Endothelial cell of umbilical vein (primary cell): Measurements from ENCODE around the gene BLACAT1. TPM values are rescaled to one million over a fixed set of nuclear protein-coding genes. Genes with fewer than 3 reads are reported as not detected.

Source experiments
- BruUV-seq: library from RNA; stranded (reverse); fragments of 400-500 nt; replicated peaks from 2 replicates; lab custom pipeline; 2021; lab: Mats Ljungman, UMichigan
- CTCF ChIA-PET: fragments of 300-600, 350-600 bp; sonication (Branson Sonifier 250); formaldehyde crosslinking; loops from one replicate; lab custom pipeline; 2021; ENCODE audit warnings: antibody characterized with exemption, inconsistent platforms; lab: Charles Lee
- POLR2A ChIA-PET: fragments of 300-600, 350-600 bp; sonication (Branson Sonifier 250); formaldehyde crosslinking; loops from one replicate; lab custom pipeline; 2021; ENCODE audit warnings: antibody characterized with exemption, inconsistent platforms; lab: Charles Lee
- DNase-seq: peaks from one replicate; pipeline ENCODE4 v3.0.0-alpha.2; 2011; ENCODE audit warnings: low read depth, low spot score
- FAIRE-seq: peaks from 2 replicates; lab custom pipeline; 2011; peaks lifted over from hg19 to GRCh38; lab: Jason Lieb, UNC
- H2AFZ ChIP-seq: 2 replicates; pipeline ENCODE4 v1.6.0; 2012; ENCODE audit warnings: low read depth, low read length, control low read depth, inconsistent platforms
- H3K27ac ChIP-seq: 2 replicates; pipeline ENCODE4 v1.5.1; 2011; ENCODE audit warnings: low read depth, mild to moderate bottlenecking, control low read depth, low read length, moderate library complexity; ENCODE audit not compliant: insufficient read depth
- H3K27me3 ChIP-seq, 2 experiments: 2 replicates each; pipeline versions ENCODE4 v1.6.0 to v1.6.1; 2011; ENCODE audit warnings: low read length in 2 of 2, mixed read lengths in 1 of 2; ENCODE audit not compliant: control insufficient read depth in 2 of 2, insufficient read depth in 2 of 2
- H3K36me3 ChIP-seq, 2 experiments: 2 replicates in 1 of 2; 3 replicates in 1 of 2; pipeline ENCODE4 v1.5.1; 2011; ENCODE audit warnings: low read length in 2 of 2, mild to moderate bottlenecking in 1 of 2, moderate library complexity in 1 of 2; ENCODE audit not compliant: control insufficient read depth in 2 of 2, insufficient read depth in 2 of 2; ENCODE audit errors: extremely low read depth in 1 of 2
- H3K4me1 ChIP-seq: 3 replicates; pipeline ENCODE4 v1.5.1; 2011; ENCODE audit warnings: mild to moderate bottlenecking, low read length; ENCODE audit not compliant: control insufficient read depth, insufficient read depth; ENCODE audit errors: extremely low read depth
- H3K4me2 ChIP-seq: 2 replicates; pipeline ENCODE4 v1.6.1; 2011; ENCODE audit warnings: low read length, control low read depth, mixed read lengths; ENCODE audit not compliant: insufficient read depth
- H3K4me3 ChIP-seq, 3 experiments: fragments of 200-600 bp in 1 of 3; sonication (generic), shearing (Covaris generic) in 1 of 3; replicated peaks in 1 of 3; 2 replicates each; pipeline ENCODE4 v1.5.1; 2011 to 2016; ENCODE audit warnings: control low read depth in 3 of 3, low read length in 3 of 3, mild to moderate bottlenecking in 2 of 3, inconsistent platforms in 1 of 3, low read depth in 1 of 3, moderate library complexity in 1 of 3; ENCODE audit not compliant: insufficient read depth in 1 of 3
- H3K79me2 ChIP-seq: 2 replicates; pipeline ENCODE4 v1.6.0; 2012; ENCODE audit warnings: low read length, inconsistent platforms; ENCODE audit not compliant: control insufficient read depth, insufficient read depth
- H3K9ac ChIP-seq: replicated peaks from 2 replicates; pipeline ENCODE3; 2011; ENCODE audit warnings: low read length, control low read depth; ENCODE audit not compliant: insufficient read depth; ENCODE audit errors: extremely low read depth
- H3K9me1 ChIP-seq: replicated peaks from 3 replicates; pipeline ENCODE4 v1.6.0; 2011; ENCODE audit warnings: mild to moderate bottlenecking, low read length; ENCODE audit not compliant: control insufficient read depth, insufficient read depth; ENCODE audit errors: extremely low read depth
- H3K9me3 ChIP-seq: replicated peaks from 2 replicates; pipeline ENCODE4 v1.5.1; 2012; ENCODE audit warnings: low read length, inconsistent platforms; ENCODE audit not compliant: control insufficient read depth, insufficient read depth
- H4K20me1 ChIP-seq: replicated peaks from 2 replicates; pipeline ENCODE3; 2011; ENCODE audit warnings: mild to moderate bottlenecking, low read length; ENCODE audit not compliant: control insufficient read depth, insufficient read depth; ENCODE audit errors: extremely low read depth
- CTCF ChIP-seq, 2 donors: IDR thresholded peaks; 1 replicate in 1 of 2; 2 replicates in 1 of 2; pipeline ENCODE4 v1.5.1; 2011; ENCODE audit warnings: low read length in 2 of 2, mild to moderate bottlenecking in 2 of 2, moderate library complexity in 2 of 2, control low read depth in 1 of 2, inconsistent platforms in 1 of 2, low read depth in 1 of 2; ENCODE audit not compliant: insufficient read depth in 1 of 2; ENCODE audit errors: extremely low read depth in 1 of 2
- GATA2 ChIP-seq: IDR thresholded peaks from 2 replicates; pipeline ENCODE4 v1.7.0; 2011; ENCODE audit warnings: low read depth, mild to moderate bottlenecking, moderate library complexity, mixed read lengths, low read length; ENCODE audit not compliant: insufficient read length, insufficient read depth
- JUN ChIP-seq: IDR thresholded peaks from 2 replicates; pipeline ENCODE4 v1.6.1; 2011; ENCODE audit warnings: borderline replicate concordance, low read depth; ENCODE audit not compliant: insufficient read length, insufficient read depth
- MYC ChIP-seq: IDR thresholded peaks from one replicate; pipeline ENCODE4 v1.6.1; 2011; ENCODE audit warnings: mild to moderate bottlenecking, low read depth, low read length
- POLR2A ChIP-seq: IDR thresholded peaks from 2 replicates; pipeline ENCODE4 v1.6.1; 2012; ENCODE audit warnings: low read depth, mild to moderate bottlenecking, control low read depth, low read length
- POLR2AphosphoS5 ChIP-seq: IDR thresholded peaks from 2 replicates; pipeline ENCODE4 v1.6.1; 2012; ENCODE audit warnings: low read depth, mild to moderate bottlenecking, control low read depth, low read length, moderate library complexity; ENCODE audit not compliant: insufficient read depth
- dilution Hi-C: fragments of 300-500 bp; cut with MboI; formaldehyde crosslinking; loops from one replicate; pipeline ENCODE4 v1.15.0; 2019; ENCODE audit warnings: low sequenced_read_pairs; ENCODE audit not compliant: extremely low pct_ligation_motif_present
- intact Hi-C: fragments of 100-400 bp; cut with micrococcal nuclease; formaldehyde crosslinking; loops from one replicate; pipeline ENCODE4 v1.10.0; 2022
- polyA plus RNA-seq, 4 experiments: library from polyadenylated mRNA; depleted of rRNA in 3 of 4; stranded (reverse) in 3 of 4; unstranded in 1 of 4; fragments of >200 nt; gene quantifications; 2 replicates each; pipeline versions ENCODE4 v1.2.1 to v1.2.3, GENCODE V29; 2011 to 2012; ENCODE audit warnings: missing spikeins in 1 of 4
- total RNA-seq: library from RNA; stranded (reverse); gene quantifications from 2 replicates; pipeline ENCODE4 v1.2.3, GENCODE V29; 2021
- TF ChIP-seq, protein P1 (sequence below): IDR thresholded peaks from 2 replicates; pipeline ENCODE4 v1.6.1; 2011; ENCODE audit not compliant: insufficient read depth, insufficient read length

BLACAT1 gene
- total and polyA plus RNA-seq, 2 donors (not counting 3 experiments of a cell fraction or from before 2014, with no cell fraction given), result not detected

- BruUV-seq, result no TSS peak
- DNase-seq, result no peak
- no peaks in the 10 kb centered on the region for H3K4me1 ChIP-seq
- POLR2A ChIA-PET, result no interaction called here
- no peak for FAIRE-seq
- no peaks in the 10 kb centered on the region for H4K20me1 ChIP-seq
- dilution Hi-C loops, result no loop called here
- no peak overlapping the region for H3K4me2 ChIP-seq
- no peak overlapping the region for H3K9ac ChIP-seq
- H3K4me3 ChIP-seq, result no peak overlapping the region
- no peak overlapping the region for H2AFZ ChIP-seq
- H3K79me2 ChIP-seq, result no peaks in the 10 kb centered on the region
- H3K27me3 ChIP-seq, result no peaks in the 10 kb centered on the region
- intact Hi-C loops, result no loop called here
- CTCF ChIA-PET, result interaction anchor here (1.1 to 2.6 kb wide), 2 partner anchors 12 to 50 kb away, joined by 3 to 12 read pairs; no protein-coding TSS in a partner anchor
- no peaks in the 10 kb centered on the region for H3K9me3 ChIP-seq
- H3K9me1 ChIP-seq, result no peaks in the 10 kb centered on the region
- TF ChIP-seq CTCF (IDR thresholded peaks at IDR 0.05; ENCODE audit: extremely low read depth in 1 of 2, insufficient read depth in 1 of 2, low read depth in 1 of 2, low read length in 2 of 2) (no peak), GATA2 (no peak), MYC (no peak), JUN (no peak), POLR2A (no peak), POLR2AphosphoS5 (no peak)
- TF ChIP-seq, protein P1, sequence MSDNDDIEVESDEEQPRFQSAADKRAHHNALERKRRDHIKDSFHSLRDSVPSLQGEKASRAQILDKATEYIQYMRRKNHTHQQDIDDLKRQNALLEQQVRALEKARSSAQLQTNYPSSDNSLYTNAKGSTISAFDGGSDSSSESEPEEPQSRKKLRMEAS, result no peak
- H3K27ac ChIP-seq, result no peak overlapping the region
- no peaks in the 10 kb centered on the region for H3K36me3 ChIP-seq
Observed at GRCh38 chr1:205473966-205474365, 18.1 kb upstream of the BLACAT1 start.
